BJ (cell line): ENCODE measurements around the gene WWOX. TPM values are rescaled to one million over a fixed set of nuclear protein-coding genes. Genes with fewer than 3 reads are reported as not detected.

Experiments
- CTCF ChIA-PET: fragments of 350-600 bp; formaldehyde crosslinking; extraction: SDS; loops from one replicate; lab custom pipeline; 2021; ENCODE audit warnings: antibody characterized with exemption, inconsistent platforms; lab: Yijun Ruan, JAX
- POLR2A ChIA-PET: fragments of 300-600 bp; sonication (Branson Sonifier 250); formaldehyde crosslinking; extraction: SDS; loops from one replicate; lab custom pipeline; 2021; ENCODE audit warnings: antibody characterized with exemption; lab: Charles Lee
- DNase-seq: peaks from one replicate; pipeline ENCODE4 v3.0.0-alpha.2; 2011; ENCODE audit warnings: low read depth
- H3K27me3 ChIP-seq: 2 replicates; pipeline ENCODE4 v1.6.0; 2011; ENCODE audit warnings: low read length; ENCODE audit not compliant: control insufficient read depth, insufficient read depth
- H3K36me3 ChIP-seq: 2 replicates; pipeline ENCODE4 v1.5.1; 2011; ENCODE audit warnings: low read length; ENCODE audit not compliant: control insufficient read depth, insufficient read depth
- H3K4me3 ChIP-seq: 2 replicates; pipeline ENCODE4 v1.5.1; 2011; ENCODE audit warnings: low read depth, mild to moderate bottlenecking, control low read depth, low read length
- polyA plus RNA-seq: library from polyadenylated mRNA; depleted of rRNA; stranded (reverse); fragments of >200 nt; gene quantifications from 2 replicates; pipeline ENCODE4 v1.2.3, GENCODE V29; 2011
- TF ChIP-seq, protein P1 (sequence below): IDR thresholded peaks from 2 replicates; pipeline ENCODE4 v1.5.1; 2011; ENCODE audit warnings: low read depth, mild to moderate bottlenecking, control low read depth, inconsistent platforms, low read length, moderate library complexity; ENCODE audit not compliant: insufficient read depth

Gene WWOX
- polyA plus RNA-seq, 1 experiment: 3.1 TPM

DNA sequence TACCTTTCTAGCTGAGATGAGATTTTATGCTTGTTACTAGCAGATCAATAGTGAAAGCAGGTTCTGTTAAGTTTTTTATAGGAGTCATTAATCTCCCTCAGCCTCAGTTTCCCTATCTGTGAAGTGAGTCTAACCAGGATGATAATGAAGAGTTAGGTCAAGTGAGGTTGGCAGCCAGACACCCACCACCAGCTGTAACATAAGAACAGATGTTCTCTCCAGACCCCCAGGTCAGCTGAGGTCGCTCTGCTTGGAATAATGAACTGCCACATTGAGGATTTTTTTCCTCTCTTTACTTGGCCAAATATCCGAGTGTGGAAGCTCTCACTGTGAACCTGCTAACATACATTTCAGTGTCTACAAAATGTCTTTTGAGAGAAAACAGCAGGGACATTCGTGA lies 389.6 kb downstream of the WWOX start:
- Histone ChIP-seq H3K36me3 (no peaks in the 10 kb centered on the region), H3K27me3 (no peaks in the 10 kb centered on the region), H3K4me3 (no peak overlapping the region)
- TF ChIP-seq, protein P1, sequence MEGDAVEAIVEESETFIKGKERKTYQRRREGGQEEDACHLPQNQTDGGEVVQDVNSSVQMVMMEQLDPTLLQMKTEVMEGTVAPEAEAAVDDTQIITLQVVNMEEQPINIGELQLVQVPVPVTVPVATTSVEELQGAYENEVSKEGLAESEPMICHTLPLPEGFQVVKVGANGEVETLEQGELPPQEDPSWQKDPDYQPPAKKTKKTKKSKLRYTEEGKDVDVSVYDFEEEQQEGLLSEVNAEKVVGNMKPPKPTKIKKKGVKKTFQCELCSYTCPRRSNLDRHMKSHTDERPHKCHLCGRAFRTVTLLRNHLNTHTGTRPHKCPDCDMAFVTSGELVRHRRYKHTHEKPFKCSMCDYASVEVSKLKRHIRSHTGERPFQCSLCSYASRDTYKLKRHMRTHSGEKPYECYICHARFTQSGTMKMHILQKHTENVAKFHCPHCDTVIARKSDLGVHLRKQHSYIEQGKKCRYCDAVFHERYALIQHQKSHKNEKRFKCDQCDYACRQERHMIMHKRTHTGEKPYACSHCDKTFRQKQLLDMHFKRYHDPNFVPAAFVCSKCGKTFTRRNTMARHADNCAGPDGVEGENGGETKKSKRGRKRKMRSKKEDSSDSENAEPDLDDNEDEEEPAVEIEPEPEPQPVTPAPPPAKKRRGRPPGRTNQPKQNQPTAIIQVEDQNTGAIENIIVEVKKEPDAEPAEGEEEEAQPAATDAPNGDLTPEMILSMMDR: no peak
- ChIA-PET CTCF (no interaction called here), POLR2A (no interaction called here)
- DNase-seq: no peak

DNA sequence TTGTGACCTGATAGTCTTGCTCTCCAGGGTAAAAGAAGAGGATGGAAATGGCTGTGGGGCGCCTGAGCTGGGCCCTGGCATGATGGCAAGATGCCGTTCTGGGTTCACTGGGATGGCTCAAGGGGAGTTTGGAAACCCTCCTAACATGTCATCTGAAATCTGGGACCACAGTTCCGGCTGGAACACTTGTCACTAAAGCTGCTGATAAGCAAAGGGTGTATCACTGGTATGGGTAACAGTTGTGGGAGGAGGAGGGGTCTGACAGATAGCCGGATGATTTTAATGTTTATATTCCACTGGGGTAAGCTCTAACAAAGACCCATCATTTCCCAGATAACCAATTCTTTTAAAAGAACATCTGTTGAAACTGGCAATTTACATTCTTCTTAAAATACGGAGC lies 390.2 kb downstream of the WWOX start:
- TF ChIP-seq, protein P1: no peak
- H3K27me3 ChIP-seq: no peaks in the 10 kb centered on the region
- POLR2A ChIA-PET: no interaction called here
- no peaks in the 10 kb centered on the region for H3K36me3 ChIP-seq
- DNase-seq: no peak
- CTCF ChIA-PET: no interaction called here
- H3K4me3 ChIP-seq: no peak overlapping the region

DNA sequence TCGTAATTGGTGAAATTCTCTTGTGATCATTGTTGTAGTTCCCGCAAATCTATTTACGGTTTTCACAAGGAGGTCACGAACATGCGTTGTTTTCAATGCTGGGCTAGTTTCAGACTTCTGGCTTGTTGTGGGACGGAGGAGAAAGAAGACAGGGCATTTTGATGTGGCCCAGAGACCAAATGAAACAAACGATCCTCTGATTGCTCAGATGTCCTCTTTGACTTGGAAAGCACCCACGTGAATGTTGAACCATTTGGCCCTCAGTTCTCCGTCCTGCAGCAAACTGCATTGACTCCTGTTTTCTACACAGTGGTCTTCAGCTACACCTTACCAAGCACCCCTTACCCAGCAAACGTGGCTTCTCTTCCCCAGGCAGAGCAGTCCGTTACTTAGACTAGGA lies 391.0 kb downstream of the WWOX start:
- no peak overlapping the region for H3K4me3 ChIP-seq
- no peaks in the 10 kb centered on the region for H3K27me3 ChIP-seq
- no peak for DNase-seq
- TF ChIP-seq, protein P1: no peak
- POLR2A ChIA-PET: no interaction called here
- H3K36me3 ChIP-seq: no peaks in the 10 kb centered on the region
- CTCF ChIA-PET: interaction anchor here (0.6 kb wide), 1 partner anchor 508 kb away, joined by 3 read pairs; no protein-coding TSS in a partner anchor

DNA sequence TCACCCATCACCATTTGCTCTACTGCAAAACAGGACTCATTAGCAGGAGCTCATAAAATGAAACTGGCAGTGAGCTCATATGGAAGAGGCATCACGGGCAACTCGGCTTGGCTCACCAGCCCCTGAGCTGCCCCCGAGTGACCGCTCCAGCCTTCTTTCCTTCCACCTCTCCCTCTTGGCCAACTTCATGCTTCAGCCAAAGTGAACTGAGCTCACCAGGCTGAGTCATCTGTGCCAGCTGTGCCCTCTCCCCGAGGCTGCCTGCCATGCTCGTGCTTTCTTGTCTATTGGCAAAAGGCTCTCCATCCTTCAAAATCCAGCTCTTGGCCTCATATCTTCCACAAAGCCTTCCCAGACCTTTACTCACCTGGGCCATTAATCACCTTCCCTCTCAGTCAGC lies 391.4 kb downstream of the WWOX start:
- Histone ChIP-seq H3K36me3 (no peaks in the 10 kb centered on the region), H3K4me3 (no peak overlapping the region), H3K27me3 (no peaks in the 10 kb centered on the region)
- CTCF ChIA-PET: interaction anchor here (0.6 kb wide), 1 partner anchor 508 kb away, joined by 3 read pairs; no protein-coding TSS in a partner anchor
- POLR2A ChIA-PET: no interaction called here
- no peak for DNase-seq
- TF ChIP-seq, protein P1: no peak

DNA sequence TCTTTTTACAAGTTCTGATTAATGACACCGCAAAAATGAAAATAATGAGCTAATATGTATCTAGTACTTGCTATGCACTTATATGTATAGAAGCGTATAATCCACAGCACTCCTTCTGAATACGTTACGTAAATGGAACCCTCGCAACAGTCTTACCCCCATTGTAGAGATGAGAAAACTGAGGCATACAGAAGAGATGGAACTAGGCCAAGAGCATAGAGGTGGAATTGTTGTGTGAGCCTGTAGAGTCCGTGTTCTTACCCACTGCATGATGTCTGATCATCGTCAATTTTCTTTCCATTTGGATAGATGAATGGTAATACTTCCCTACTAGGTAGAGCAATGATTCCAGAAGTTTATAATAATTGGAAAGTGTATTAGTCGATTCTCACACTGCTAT lies 394.1 kb downstream of the WWOX start:
- no peaks in the 10 kb centered on the region for H3K36me3 ChIP-seq
- no peaks in the 10 kb centered on the region for H3K27me3 ChIP-seq
- TF ChIP-seq, protein P1: no peak
- no peak for DNase-seq
- CTCF ChIA-PET: no interaction called here
- POLR2A ChIA-PET: no interaction called here
- no peak overlapping the region for H3K4me3 ChIP-seq
